ENCODE measurements around the gene BRD1.
"Not testable (repeated sequence)": the region's sequence is repeated elsewhere in the genome, so short reads cannot be mapped to it uniquely, and the experiment has no call there.

BRD1 gene

DNA sequence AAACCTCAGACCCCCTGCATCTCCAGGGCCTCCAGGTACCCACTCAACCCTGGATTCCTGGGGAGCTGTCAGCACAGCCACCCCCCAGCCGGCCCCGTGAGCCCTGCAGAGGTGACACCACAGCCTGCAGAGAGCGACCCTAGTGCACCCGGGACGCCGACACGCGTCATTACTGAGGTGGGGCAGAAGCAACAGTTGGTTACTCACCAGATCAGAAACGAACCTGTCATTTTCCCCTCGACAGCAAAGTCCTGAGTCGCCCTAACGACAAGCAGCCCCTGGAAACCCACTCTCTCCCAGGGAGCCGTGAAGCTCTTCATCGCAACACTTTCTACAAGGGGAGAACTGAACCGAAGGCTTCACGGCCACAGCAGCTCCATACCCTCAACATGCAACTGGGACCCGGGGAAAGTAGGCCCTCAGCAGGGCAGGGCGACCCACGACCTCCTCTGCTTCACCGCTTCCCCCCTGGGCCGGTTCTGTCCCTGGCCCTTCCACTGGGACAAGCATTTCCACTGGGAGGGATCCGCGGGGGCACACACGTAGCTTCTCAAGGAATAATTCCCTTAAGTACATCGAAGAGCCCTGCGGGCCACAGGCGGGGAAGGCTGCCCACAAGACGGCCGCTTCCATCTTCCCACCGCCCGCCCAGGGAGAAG lies 1.6 kb downstream of the BRD1 start:
- DNase-seq: peak; percentile 61

DNA sequence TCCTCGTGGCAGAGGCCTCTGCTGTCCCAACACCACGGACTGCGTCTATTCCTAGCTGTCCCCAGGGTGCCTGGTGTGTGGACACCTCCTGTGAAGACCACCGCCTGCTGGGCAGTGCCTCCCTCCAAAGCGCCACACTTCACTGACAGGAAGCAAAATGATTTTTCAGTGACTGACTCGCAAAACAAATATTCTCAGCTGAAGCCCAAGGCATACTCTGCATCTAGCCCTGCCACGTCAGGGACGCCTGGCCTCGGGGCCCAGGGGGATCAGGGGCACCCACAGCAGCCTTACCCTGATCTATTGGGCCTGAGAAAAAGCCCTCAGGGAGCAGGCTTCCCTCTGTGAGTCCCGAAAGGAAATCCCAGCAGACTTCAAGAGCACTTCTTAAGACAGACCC lies 2.2 kb downstream of the BRD1 start:
- DNase-seq: no peak

- no peak for DNase-seq
Measured at GRCh38 chr22:49824936-49825335, 2.7 kb downstream of the BRD1 start.

- DNase-seq: no peak
Measured at GRCh38 chr22:49824185-49824925, 3.3 kb downstream of the BRD1 start.

DNA sequence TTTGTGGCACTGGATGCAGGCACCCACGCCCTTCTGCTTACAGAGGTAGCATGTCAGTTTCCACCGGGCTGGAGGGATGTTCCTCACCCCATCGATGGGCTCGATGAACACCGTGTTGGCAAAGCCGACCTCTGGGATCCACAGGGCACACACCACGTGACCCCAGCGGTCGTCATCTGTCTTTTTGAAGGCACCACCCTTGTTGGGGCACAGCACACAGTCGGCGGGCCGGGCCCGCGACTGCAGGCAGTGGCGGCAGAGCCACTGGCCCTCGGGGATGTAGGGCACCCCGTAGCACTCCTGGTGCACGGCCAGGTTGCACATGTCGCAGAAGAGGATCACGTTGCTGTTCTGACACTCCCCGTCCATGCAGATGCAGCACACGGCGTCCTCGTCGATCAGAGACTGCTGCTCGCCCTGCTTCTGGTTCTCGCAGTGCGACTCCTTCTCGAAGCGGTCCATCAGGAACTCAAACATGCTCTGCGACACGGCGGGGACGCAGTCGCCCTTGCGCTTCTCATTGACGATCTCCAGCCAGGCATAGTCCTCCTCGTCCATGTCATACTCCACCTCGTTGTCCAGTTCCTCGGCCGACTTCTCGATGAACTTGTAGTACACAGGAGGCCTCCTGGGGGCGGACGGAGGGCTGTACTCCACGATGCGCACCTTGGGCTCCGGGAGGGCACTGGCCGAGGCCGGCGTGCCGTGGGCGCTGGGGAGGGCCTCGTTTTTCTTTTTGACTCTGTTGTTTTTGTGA lies 4.2 kb downstream of the BRD1 start:
- DNase-seq: no peak

- DNase-seq: not testable (repeated sequence)
Measured at GRCh38 chr22:49821741-49822140, 5.9 kb downstream of the BRD1 start.

- DNase-seq: no peak
Measured at GRCh38 chr22:49820984-49821383, 6.7 kb downstream of the BRD1 start.

DNA sequence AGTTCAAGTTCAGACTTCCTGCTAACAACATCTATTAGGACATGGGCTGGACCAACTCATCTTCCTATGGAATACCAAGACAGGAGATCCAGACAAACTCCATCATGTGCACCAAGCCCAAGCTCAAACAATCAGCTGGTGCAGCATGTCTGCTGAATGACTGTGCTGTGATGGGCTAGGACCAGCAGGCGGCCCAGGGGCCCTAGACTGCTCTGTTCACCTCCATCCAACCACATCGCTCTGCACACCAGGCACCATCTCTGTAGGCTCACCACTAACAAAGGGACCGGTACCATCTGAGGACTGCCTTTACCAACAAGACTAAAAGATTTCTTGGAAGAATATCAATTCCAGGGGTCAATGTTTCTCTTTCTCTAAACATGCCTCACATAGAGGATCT lies 10.3 kb downstream of the BRD1 start:
- DNase-seq: no peak

GRCh38 chr22:49815641-49816091 lies 12.0 kb downstream of the BRD1 start:
- no peak for DNase-seq

- no peak for DNase-seq
Measured at GRCh38 chr22:49814856-49815255, 12.8 kb downstream of the BRD1 start.

DNA sequence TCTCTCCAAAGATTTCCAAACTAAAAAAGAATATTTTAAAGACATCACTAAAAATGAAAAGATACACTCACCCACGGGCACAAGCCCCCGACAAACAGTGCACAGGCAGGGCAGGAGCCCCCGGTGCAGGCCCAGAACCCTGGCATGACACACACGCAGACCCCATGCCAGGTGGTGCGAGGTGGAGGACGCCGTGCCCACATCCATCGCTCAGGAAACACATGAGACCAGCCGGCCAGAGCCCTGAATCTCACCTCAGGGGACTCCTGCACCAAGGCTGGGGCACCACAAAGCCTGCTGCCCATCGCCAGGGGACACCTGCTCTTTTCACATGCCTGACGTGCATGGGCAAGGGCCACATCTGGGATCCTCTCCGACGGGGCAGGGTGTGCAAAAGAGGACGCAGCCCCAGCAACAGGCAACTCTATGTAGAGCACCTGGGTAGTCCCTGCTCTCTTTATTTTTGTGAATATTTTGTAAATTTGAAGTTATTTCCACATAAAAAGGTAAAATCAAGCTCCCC lies 13.4 kb downstream of the BRD1 start:
- no peak for DNase-seq

DNA sequence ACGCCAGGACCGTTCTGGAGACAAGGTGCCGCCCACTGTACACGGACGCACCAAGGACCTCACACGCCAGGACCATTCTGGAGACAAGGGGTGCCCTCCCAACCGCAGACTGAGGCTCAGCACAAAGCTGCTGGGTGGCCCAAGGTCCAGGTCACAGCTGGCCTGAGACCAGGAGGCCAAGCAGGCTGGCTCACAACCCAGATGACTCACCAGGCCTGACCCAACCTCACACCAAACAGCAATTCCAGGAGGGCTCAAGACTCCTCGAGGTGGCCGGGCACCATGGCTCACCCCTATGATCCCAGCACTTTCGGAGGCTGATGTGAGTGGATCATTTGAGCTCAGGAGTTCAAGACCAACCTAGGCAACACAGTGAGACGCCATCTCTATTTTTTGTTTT lies 14.8 kb downstream of the BRD1 start:
- DNase-seq: no peak

DNA sequence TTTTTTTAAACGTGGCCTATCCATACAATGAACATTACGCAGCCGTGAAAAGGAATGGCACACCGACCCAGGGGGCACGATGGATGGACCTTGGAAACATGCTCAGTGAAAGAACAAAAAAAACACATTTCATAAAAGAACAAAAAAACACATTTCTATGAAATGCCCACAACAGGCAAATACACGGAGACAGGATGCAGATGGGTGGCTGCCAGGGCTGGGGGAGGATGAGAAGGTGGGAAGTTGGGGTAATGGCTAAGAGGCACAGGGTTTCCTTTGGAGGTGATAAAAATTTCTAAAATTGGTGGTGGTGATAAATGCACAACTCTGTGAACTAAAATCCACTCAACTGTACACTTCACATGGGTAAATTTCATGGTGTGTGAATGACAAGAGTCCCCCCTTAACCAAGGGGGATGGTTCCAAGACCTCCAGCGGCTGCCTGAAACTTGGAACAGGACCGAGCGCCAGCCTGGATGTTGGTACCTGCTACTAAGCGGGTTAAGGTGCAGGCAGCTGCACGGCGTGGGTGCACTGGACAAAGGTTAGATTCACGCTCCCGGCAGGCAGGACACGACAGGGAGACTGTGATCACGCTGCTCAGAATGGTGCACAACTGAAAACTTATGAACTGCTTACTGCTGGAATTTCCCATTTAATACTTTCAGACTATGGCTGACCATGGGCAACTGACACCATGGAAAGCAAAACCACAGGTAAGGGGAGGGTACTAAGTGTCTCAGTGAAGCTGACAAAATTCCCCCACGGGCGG lies 16.5 kb downstream of the BRD1 start:
- no peak for DNase-seq

GRCh38 chr22:49810363-49811019 lies 17.2 kb downstream of the BRD1 start:
- DNase-seq: no peak

DNA sequence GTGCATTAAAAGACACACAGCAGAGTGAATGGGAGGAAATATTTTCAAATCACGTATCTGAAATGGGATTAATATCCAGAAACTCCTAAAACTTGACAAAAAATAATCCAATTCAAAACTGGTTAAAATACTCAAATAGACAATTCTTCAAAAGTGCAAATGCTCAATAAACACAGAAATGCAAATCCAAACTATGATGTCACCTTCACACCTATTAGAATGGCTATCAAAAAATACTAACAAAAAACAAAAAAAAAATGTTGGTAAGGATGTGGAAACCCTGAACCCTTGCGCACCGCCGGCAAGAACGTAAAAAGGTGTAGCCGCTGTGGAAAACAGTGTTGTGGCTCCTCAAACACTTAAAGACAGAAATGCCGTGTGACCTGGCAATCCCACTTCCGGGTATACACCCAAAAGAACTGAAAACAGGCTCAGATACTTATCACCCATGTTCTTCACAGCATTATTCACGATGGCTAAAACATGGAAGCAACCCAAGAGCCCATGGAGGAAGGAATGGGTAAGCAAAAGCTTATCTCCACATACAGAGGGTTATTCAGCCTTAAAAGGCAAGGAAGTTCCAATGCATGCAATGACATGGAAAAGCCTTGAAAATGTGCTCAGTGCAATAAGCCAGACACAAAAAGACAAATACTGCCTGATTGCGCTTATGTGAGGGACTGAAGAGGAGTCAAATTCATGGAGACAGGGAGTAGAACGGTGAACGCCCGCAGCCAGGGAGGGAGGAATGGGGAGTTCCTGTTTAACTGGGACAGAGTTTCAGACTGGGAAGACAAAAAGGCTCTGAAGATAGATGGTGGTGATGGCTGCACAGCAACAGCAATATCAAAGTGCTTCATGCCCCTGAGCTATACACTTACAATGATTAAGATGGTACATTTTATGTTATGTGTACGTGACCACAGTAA lies 19.6 kb downstream of the BRD1 start:
- peak; percentile 51 for DNase-seq

DNA sequence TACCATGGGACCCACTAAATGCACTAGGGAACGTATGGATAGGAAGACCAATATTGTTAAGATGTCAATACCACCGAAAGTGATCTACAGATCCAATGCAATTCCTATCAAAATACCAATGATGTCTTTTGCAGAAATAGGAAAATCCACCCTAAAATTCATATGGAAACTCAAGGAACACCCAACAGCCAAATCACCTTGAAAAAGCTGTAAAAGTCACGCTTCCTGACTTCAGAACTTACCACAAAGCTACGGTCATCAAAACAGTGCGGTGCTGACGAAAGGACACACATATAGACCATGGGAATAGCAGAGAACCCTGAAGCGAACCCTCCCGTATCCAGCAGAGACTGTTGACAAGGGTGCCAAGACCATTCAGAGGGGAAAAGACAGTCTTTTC lies 20.5 kb downstream of the BRD1 start:
- no peak for DNase-seq

DNA sequence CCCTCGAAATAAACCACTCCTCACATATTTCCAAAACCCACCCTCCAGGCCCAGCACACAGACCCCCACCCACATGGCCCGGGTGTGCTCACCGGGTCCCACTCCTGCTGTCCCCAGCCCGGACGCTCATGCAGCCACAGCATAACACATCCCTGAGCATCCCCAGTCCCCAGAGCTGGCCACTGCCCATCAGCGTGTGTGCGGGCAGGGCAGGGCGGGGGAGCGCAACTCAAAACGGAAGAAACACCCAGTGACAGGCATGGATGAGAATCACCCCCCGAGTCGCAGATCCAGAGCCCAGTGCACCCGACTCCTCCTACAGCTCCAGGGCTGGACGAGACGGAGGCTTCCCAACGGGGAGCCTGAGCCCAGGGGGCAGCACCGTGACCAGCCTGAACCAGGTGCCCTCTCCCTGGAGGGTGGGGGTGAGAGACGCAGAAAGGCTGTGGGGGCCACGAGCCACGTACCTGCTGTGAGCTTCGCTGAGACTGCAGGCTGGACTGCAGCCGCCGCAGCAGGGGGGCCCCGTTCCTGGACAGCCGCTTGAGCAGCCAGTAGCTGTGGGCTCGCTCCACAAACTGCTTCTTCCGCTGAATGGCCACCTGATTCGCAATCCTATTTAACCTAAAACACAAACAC lies 23.8 kb downstream of the BRD1 start:
- DNase-seq: no peak

GRCh38 chr22:49803134-49803533 lies 24.5 kb downstream of the BRD1 start:
- DNase-seq: no peak

- DNase-seq: no peak
Measured at GRCh38 chr22:49801391-49802060, 26.1 kb downstream of the BRD1 start.

Data from CD4-positive, alpha-beta T cell treated with Interleukin-15 for 1 hour (primary cell).